DND-41 (cell line): ENCODE measurements around the gene SLC35C1.

ENCODE experiments used
- ATAC-seq: fragments of 200-7000 bp; cut with Tn5 transposase; 3 replicates; pipeline ENCODE4 v1.9.1; 2021; ENCODE audit warnings: low read depth; ENCODE audit not compliant: insufficient read depth
- DNase-seq: peaks from one replicate; pipeline ENCODE4 v3.0.0-alpha.2; 2020
- H2AFZ ChIP-seq: 2 replicates; pipeline ENCODE4 v1.6.0; 2012; ENCODE audit warnings: low read depth, low read length
- H3K27ac ChIP-seq: 2 replicates; pipeline ENCODE4 v1.5.1; 2012; ENCODE audit warnings: low read length, inconsistent platforms
- H3K27me3 ChIP-seq: fragments of 200-600 bp; sonication (generic); 2 replicates; pipeline ENCODE4 v1.6.0; 2012; ENCODE audit warnings: low read length, mild to moderate bottlenecking, inconsistent platforms; ENCODE audit not compliant: insufficient read depth, poor library complexity
- H3K36me3 ChIP-seq: 2 replicates; pipeline ENCODE4 v1.5.1; 2012; ENCODE audit warnings: low read length, inconsistent platforms; ENCODE audit not compliant: insufficient read depth
- H3K4me1 ChIP-seq: 2 replicates; pipeline ENCODE4 v1.5.1; 2012; ENCODE audit warnings: mild to moderate bottlenecking, low read length; ENCODE audit not compliant: insufficient read depth
- H3K4me2 ChIP-seq: 2 replicates; pipeline ENCODE4 v1.6.0; 2012; ENCODE audit warnings: mild to moderate bottlenecking, moderate library complexity, low read length, inconsistent platforms; ENCODE audit not compliant: insufficient read depth
- H3K4me3 ChIP-seq, 2 experiments: fragments of 200-600 bp in 1 of 2; shearing (Covaris generic) in 1 of 2; 2 replicates each; pipeline ENCODE4 v1.5.1; 2012 to 2016; ENCODE audit warnings: inconsistent platforms in 2 of 2, low read length in 2 of 2, mild to moderate bottlenecking in 2 of 2, low read depth in 1 of 2, moderate library complexity in 1 of 2
- H3K79me2 ChIP-seq: 2 replicates; pipeline ENCODE4 v1.6.0; 2012; ENCODE audit warnings: low read length, inconsistent platforms; ENCODE audit not compliant: insufficient read depth
- H3K9ac ChIP-seq: 2 replicates; pipeline ENCODE4 v1.6.0; 2012; ENCODE audit warnings: low read depth, mild to moderate bottlenecking, inconsistent platforms, low read length, moderate library complexity
- H3K9me3 ChIP-seq: 2 replicates; pipeline ENCODE4 v1.5.1; 2012; ENCODE audit warnings: low read length, moderate library complexity, mild to moderate bottlenecking, inconsistent platforms; ENCODE audit not compliant: insufficient read depth, severe bottlenecking
- H4K20me1 ChIP-seq: 2 replicates; pipeline ENCODE4 v1.6.0; 2012; ENCODE audit warnings: low read length; ENCODE audit not compliant: insufficient read depth
- CTCF ChIP-seq: IDR thresholded peaks from 2 replicates; pipeline ENCODE4 v1.5.1; 2012; ENCODE audit warnings: borderline replicate concordance, low read length, moderate library complexity, mild to moderate bottlenecking; ENCODE audit not compliant: poor library complexity, severe bottlenecking; ENCODE audit errors: extremely low read depth
- EZH2 ChIP-seq: IDR thresholded peaks from 3 replicates; pipeline ENCODE4 v1.6.1; 2012; ENCODE audit warnings: borderline replicate concordance, low read depth, mild to moderate bottlenecking, moderate library complexity, low read length, inconsistent platforms; ENCODE audit not compliant: severe bottlenecking

Gene SLC35C1

GRCh38 chr11:45860348-45860747 lies 55.4 kb downstream of the SLC35C1 start:
- Histone ChIP-seq H3K27me3 (no peaks in the 10 kb centered on the region), H3K79me2 (no peaks in the 10 kb centered on the region), H3K27ac (no peak overlapping the region), H3K4me1 (no peaks in the 10 kb centered on the region), H2AFZ (no peak overlapping the region), H3K9ac (no peak overlapping the region), H3K36me3 (peaks cover 79% of the 10 kb centered on the region), H3K4me3 (no peak overlapping the region), H4K20me1 (no peaks in the 10 kb centered on the region), H3K4me2 (no peak overlapping the region), H3K9me3 (no peaks in the 10 kb centered on the region)
- DNase-seq (no peak), ATAC-seq (no peak)
- TF ChIP-seq EZH2 (no peak), CTCF (no peak)

GRCh38 chr11:45860764-45861510 lies 56.0 kb downstream of the SLC35C1 start:
- Histone ChIP-seq H2AFZ (no peak overlapping the region), H3K27ac (no peak overlapping the region), H3K79me2 (no peaks in the 10 kb centered on the region), H3K4me3 (no peak overlapping the region), H3K36me3 (peaks cover 81% of the 10 kb centered on the region), H4K20me1 (no peaks in the 10 kb centered on the region), H3K4me2 (no peak overlapping the region), H3K9me3 (no peaks in the 10 kb centered on the region), H3K9ac (no peak overlapping the region), H3K4me1 (no peaks in the 10 kb centered on the region), H3K27me3 (no peaks in the 10 kb centered on the region)
- no peak for DNase-seq
- ATAC-seq, result no peak
- TF ChIP-seq CTCF (no peak), EZH2 (no peak)
